Activated CD8-positive, alpha-beta memory T cell treated with anti-CD3 and anti-CD28 coated beads for 4 hours (primary cell): Measurements from ENCODE around the gene TSC2.

ENCODE experiments used
- DNase-seq, 2 donors: peaks; one replicate each; pipeline ENCODE4 v3.0.0-alpha.2; 2020; ENCODE audit warnings: low read depth in 2 of 2

TSC2 gene

GRCh38 chr16:2070576-2071453 is 23.0 kb downstream of the TSC2 start:
- DNase-seq, result no peak

DNA sequence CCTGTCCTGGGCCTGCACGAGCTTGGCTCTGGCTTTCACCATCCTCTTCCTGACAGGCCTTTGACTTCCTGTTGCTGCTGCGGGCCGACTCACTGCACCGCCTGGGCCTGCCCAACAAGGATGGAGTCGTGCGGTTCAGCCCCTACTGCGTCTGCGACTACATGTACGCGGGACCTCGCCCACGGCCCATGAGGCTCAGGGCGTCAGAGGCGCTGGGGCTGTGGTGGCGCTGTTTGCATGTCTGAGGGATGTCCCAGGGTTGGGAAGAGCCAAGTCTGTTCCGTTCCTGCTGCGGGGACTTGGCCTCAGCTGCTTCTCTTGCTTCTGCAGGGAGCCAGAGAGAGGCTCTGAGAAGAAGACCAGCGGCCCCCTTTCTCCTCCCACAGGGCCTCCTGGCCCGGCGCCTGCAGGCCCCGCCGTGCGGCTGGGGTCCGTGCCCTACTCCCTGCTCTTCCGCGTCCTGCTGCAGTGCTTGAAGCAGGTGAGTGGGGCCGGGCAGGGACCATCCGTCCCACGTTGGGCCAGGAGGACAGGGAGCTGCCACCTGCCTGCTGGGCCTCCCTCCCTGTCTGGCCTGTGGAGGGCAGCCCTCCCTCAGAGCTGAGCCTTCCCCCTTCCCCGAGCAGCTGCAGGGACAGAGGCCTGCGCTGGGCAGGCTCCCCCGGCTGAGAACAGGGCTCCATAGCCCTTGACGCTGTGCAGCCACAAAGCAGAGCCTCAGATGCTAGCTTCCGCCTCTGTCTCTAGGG is 23.8 kb downstream of the TSC2 start:
- no peak for DNase-seq

GRCh38 chr16:2072926-2073325 is 25.1 kb downstream of the TSC2 start:
- DNase-seq, result no peak

DNA sequence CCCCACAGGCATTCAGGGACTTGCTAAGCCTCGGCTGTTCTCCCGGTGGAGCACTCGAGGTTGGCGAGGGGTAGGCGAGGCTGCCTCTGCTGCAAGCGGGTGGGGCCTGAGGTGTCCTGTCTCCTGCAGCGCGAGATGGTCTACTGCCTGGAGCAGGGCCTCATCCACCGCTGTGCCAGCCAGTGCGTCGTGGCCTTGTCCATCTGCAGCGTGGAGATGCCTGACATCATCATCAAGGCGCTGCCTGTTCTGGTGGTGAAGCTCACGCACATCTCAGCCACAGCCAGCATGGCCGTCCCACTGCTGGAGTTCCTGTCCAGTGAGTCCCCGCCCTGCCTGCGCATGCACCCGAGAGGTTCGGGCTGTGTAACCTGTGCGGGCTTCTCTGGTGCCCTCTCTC is 26.3 kb downstream of the TSC2 start:
- no peak for DNase-seq

DNA sequence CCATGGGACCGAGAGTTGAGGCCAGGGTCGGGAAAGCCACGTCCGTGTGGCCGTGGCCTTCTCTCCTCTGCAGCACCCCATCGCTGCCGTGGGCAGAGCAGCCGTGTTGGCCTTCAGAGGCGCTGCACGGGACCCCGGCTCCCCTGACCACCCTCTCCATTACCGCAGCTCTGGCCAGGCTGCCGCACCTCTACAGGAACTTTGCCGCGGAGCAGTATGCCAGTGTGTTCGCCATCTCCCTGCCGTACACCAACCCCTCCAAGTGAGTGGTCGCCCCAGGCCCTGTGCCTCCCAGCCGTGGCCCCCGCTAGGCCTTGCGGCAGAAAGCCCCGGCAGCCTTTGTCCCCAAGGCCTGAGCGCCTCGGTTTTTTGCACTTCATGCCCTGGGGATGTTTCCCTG is 27.8 kb downstream of the TSC2 start:
- DNase-seq, result no peak

DNA sequence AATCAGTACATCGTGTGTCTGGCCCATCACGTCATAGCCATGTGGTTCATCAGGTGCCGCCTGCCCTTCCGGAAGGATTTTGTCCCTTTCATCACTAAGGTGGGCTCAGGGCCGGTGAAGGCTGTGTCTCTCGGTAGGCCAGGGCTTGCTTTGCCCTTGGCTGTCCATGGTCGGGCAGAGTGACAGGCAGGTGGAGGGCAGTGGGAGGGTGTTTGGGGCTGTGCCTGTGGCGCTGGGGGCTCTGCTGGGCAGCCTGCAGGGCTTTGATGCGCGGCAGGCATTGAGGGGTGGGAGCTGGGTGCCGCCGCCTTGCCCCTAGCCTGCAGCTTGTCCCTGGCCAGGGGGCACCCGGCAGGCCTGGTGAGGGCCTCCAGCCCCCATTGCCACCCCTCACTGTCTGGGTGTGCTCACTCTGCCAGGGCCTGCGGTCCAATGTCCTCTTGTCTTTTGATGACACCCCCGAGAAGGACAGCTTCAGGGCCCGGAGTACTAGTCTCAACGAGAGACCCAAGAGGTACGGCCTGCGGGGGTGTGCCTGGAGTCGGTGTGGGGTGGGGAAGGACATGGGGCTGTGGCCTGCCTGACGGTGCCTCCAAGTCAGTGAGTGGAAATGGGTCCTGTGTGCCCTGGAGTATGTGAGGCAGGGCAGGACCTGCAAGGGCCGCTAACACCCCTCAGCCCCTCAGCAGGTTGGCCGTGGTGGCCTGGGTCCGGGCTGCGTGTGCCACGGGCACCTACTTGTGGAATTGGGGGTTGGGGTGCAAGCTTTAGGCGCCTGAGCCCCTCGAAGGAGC is 28.5 kb downstream of the TSC2 start:
- no peak for DNase-seq

DNA sequence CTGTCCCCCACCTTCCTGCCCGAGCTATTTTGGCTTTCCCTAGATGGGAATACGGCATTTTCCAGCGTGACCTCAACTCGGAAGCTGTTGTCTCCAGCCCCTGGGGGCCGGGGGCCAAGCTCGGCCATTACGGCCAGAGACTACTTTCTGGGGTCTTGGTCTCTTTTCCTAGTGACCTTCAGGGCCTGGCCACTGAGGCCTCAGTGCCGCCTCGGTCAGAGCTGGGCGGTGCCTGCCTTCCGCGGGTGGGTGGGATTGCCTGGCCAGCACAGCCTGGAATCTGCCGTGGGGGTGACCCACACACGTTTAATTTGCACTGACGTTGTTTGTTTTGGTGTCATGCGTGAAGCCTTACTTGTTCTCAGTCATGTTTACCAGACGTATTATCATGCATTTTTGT is 29.2 kb downstream of the TSC2 start:
- DNase-seq, result no peak

GRCh38 chr16:2077696-2078095 is 29.9 kb downstream of the TSC2 start:
- no peak for DNase-seq

- DNase-seq, result no peak
These were observed 30.3 kb downstream of the TSC2 start for GRCh38 chr16:2078096-2078495.

GRCh38 chr16:2078691-2079090 is 30.9 kb downstream of the TSC2 start:
- no peak for DNase-seq

GRCh38 chr16:2079311-2079800 is 31.6 kb downstream of the TSC2 start:
- no peak for DNase-seq

DNA sequence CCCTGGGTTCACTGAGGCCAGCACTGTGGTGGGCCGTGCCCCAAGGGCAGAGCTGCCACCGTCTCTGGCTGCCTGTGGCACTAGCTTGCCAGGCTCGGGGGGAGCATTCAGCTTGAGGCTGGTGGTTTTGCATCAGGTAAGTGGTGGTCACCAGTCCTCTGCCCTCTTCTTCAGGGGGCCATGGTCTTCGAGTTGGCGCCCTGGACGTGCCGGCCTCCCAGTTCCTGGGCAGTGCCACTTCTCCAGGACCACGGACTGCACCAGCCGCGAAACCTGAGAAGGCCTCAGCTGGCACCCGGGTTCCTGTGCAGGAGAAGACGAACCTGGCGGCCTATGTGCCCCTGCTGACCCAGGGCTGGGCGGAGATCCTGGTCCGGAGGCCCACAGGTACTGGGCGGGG is 32.2 kb downstream of the TSC2 start:
- DNase-seq, result no peak

GRCh38 chr16:2081201-2082084 is 33.7 kb downstream of the TSC2 start:
- DNase-seq, result no peak

GRCh38 chr16:2082171-2082982 is 34.6 kb downstream of the TSC2 start:
- no peak for DNase-seq

- DNase-seq, result no peak
These were observed 35.2 kb downstream of the TSC2 start for GRCh38 chr16:2082983-2083364.

DNA sequence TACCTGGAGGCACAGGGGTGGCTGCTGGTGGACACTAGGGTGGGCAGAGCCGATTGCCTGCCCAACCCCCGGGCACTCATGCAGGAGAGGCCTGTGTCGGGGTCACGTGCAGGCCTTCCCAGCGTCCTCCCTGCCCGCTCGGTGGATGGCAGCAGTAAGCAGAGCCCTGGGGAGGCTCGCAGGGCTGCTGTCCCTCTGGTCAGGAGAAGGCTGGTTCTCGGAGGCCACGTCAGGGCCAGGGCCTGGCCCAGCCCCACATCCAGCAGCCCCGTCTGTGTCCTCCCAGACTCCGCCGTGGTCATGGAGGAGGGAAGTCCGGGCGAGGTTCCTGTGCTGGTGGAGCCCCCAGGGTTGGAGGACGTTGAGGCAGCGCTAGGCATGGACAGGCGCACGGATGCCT is 35.6 kb downstream of the TSC2 start:
- no peak for DNase-seq

- no peak for DNase-seq
These were observed 36.3 kb downstream of the TSC2 start for GRCh38 chr16:2083876-2084780.

DNA sequence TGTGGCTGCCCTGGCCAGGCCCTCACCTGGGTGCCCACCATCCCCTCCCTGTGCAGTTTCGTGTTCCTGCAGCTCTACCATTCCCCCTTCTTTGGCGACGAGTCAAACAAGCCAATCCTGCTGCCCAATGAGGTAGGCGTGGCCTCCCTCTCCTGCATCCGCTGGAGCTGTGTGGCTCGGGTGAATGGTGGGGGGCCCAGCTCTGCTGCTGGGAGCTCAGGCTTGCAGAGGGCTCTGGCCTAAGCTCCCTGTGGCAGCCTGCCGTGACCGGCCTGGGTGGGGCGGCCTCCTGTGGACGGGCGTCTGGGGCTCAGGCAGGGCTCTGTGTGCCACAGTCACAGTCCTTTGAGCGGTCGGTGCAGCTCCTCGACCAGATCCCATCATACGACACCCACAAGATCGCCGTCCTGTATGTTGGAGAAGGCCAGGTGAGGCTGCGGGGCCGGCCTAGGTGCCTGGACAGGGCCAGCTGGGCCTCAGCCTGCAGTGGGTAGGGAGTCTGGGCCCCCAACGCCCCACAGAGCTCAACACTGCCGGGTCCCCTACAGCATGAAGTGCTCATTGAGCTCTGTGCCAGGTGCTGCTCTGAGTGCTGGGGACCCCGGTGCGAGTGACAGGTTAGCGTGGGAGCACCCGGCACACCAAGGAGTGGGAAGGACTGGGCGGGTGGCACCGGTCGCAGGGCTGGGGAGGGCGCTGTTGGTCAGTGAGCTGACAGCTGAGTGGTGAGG is 37.3 kb downstream of the TSC2 start:
- no peak for DNase-seq

DNA sequence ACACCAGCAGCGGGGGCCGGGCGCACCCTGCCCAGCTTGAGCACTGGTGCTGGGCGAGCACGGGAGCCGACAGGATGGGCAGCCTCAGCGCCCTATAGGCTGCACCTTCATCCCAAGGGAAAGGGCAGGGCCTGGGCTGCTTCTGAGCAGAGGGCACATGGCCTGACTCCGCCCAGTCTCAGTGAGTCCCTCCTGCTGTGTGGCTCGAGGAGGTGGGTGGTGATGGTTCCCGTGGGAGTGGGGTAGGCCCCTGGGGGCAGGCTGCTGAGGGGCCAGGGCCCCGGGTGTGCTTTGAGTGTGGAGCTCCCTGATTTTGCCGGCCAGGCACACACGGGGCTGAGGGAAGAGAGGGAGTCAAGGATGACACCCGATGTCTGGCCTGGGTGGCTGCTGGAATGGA is 37.9 kb downstream of the TSC2 start:
- DNase-seq, result no peak
